HepG2 (cell line): Measurements from ENCODE around the gene CLIP2. TPM values are rescaled to one million over a fixed set of nuclear protein-coding genes. Genes with fewer than 3 reads are reported as not detected.
A peak's percentile ranks its signal among the peaks of the same experiment; 100 is the strongest.

Experiments used
- ELF1 ChIP-seq: sonication (generic); formaldehyde crosslinking; IDR thresholded peaks from 2 replicates; pipeline ENCODE4 v1.4.0; 2020; ENCODE audit warnings: missing genetic modification reagents
- FLYWCH1 ChIP-seq: sonication (generic); formaldehyde crosslinking; IDR thresholded peaks from 2 replicates; pipeline ENCODE4 v1.8.1; 2023; ENCODE audit warnings: mild to moderate bottlenecking, missing genetic modification reagents
- FOSL1 ChIP-seq: sonication (generic); formaldehyde crosslinking; IDR thresholded peaks from 2 replicates; pipeline ENCODE4 v1.9.0; 2021; ENCODE audit warnings: missing genetic modification reagents, borderline replicate concordance
- HMGXB3 ChIP-seq: sonication (generic); formaldehyde crosslinking; IDR thresholded peaks from 2 replicates; pipeline ENCODE4 v1.4.0; 2020; ENCODE audit warnings: missing genetic modification reagents, borderline replicate concordance
- KLF15 ChIP-seq: sonication (generic); formaldehyde crosslinking; IDR thresholded peaks from 2 replicates; pipeline ENCODE4 v1.8.1; 2023; ENCODE audit warnings: borderline replicate concordance, mild to moderate bottlenecking, inconsistent platforms, missing genetic modification reagents, mixed read lengths
- MEIS1 ChIP-seq: sonication (generic); formaldehyde crosslinking; IDR thresholded peaks from 2 replicates; pipeline ENCODE4 v1.9.0; 2021; ENCODE audit warnings: mild to moderate bottlenecking, missing genetic modification reagents, moderate library complexity, borderline replicate concordance
- NCOA1 ChIP-seq: sonication (generic); formaldehyde crosslinking; IDR thresholded peaks from 2 replicates; pipeline ENCODE4 v1.9.0; 2021; ENCODE audit warnings: missing genetic modification reagents
- NFKB2 ChIP-seq: sonication (generic); formaldehyde crosslinking; IDR thresholded peaks from 2 replicates; pipeline ENCODE4 v1.4.0; 2020; ENCODE audit warnings: missing genetic modification reagents, borderline replicate concordance
- RBFOX2 ChIP-seq: fragments of 200-400 bp; formaldehyde crosslinking; IDR thresholded peaks from 2 replicates; pipeline ENCODE4 v1.6.1; 2017; ENCODE audit warnings: low read depth, mild to moderate bottlenecking, low read length
- TEAD3 ChIP-seq: optimal IDR thresholded peaks from 2 replicates; pipeline ENCODE3; 2016; ENCODE audit warnings: borderline replicate concordance
- ZBTB26 ChIP-seq: IDR thresholded peaks from 2 replicates; pipeline ENCODE4 v1.6.1; 2016; ENCODE audit warnings: missing compliant biosample characterization, missing genetic modification reagents, borderline replicate concordance
- ZFP82 ChIP-seq: sonication (generic); formaldehyde crosslinking; IDR thresholded peaks from 2 replicates; pipeline ENCODE4 v1.5.1; 2020; ENCODE audit warnings: mild to moderate bottlenecking, missing genetic modification reagents, borderline replicate concordance
- ZNF10 ChIP-seq: sonication (generic); formaldehyde crosslinking; IDR thresholded peaks from 2 replicates; pipeline ENCODE4 v1.4.0; 2020; ENCODE audit warnings: mild to moderate bottlenecking, low read depth, missing genetic modification reagents, borderline replicate concordance
- ZNF20 ChIP-seq: sonication (generic); formaldehyde crosslinking; IDR thresholded peaks from 2 replicates; pipeline ENCODE4 v1.4.0; 2020; ENCODE audit warnings: mild to moderate bottlenecking, moderate library complexity, missing genetic modification reagents
- ZNF326 ChIP-seq: sonication (generic); formaldehyde crosslinking; IDR thresholded peaks from 2 replicates; pipeline ENCODE4 v1.4.0; 2020; ENCODE audit warnings: missing genetic modification reagents, borderline replicate concordance
- ZNF343 ChIP-seq: sonication (generic); formaldehyde crosslinking; IDR thresholded peaks from 2 replicates; pipeline ENCODE4 v1.4.0; 2020; ENCODE audit warnings: mild to moderate bottlenecking, missing genetic modification reagents
- ZNF432 ChIP-seq: sonication (generic); formaldehyde crosslinking; IDR thresholded peaks from 2 replicates; pipeline ENCODE4 v1.5.0; 2020; ENCODE audit warnings: missing genetic modification reagents, mild to moderate bottlenecking, borderline replicate concordance
- ZNF441 ChIP-seq: sonication (generic); formaldehyde crosslinking; IDR thresholded peaks from 2 replicates; pipeline ENCODE4 v1.7.0; 2021; ENCODE audit warnings: missing genetic modification reagents, borderline replicate concordance
- ZNF552 ChIP-seq: sonication (generic); formaldehyde crosslinking; IDR thresholded peaks from 2 replicates; pipeline ENCODE4 v1.9.0; 2022; ENCODE audit warnings: missing genetic modification reagents, mild to moderate bottlenecking, borderline replicate concordance
- ZNF761 ChIP-seq: sonication (generic); formaldehyde crosslinking; conservative IDR thresholded peaks from 2 replicates; pipeline ENCODE4 v1.4.0; 2020; ENCODE audit warnings: mild to moderate bottlenecking, missing genetic modification reagents
- polyA plus RNA-seq, 8 experiments: library from polyadenylated mRNA; depleted of rRNA in 3 of 8; stranded (reverse) in 7 of 8; unstranded in 1 of 8; fragments of >200 nt; fragmentation: Illumina TruSeq in 4 of 8; extraction: Trizol in 4 of 8; gene quantifications; 2 replicates each; pipeline versions ENCODE4 v1.2.1 to v1.2.3, GENCODE V29; 2011 to 2016; ENCODE audit warnings: low read depth in 4 of 8, missing spikeins in 1 of 8, mixed read lengths in 1 of 8; ENCODE audit not compliant: insufficient read depth in 1 of 8
- total RNA-seq, 5 experiments: library from RNA; depleted of rRNA; stranded (reverse); fragments of >200 nt; fragmentation: Illumina TruSeq; extraction: Trizol; gene quantifications; 2 replicates each; pipeline ENCODE4 v1.2.3, GENCODE V29; 2016; ENCODE audit warnings: low read depth in 1 of 5
- TF ChIP-seq, protein P1 (sequence below): sonication (generic); formaldehyde crosslinking; IDR thresholded peaks from 2 replicates; pipeline ENCODE4 v1.8.0; 2022; ENCODE audit warnings: missing genetic modification reagents, mild to moderate bottlenecking, borderline replicate concordance
- TF ChIP-seq, protein P2 (sequence below): sonication (generic); formaldehyde crosslinking; IDR thresholded peaks from 2 replicates; pipeline ENCODE4 v1.5.0; 2020; ENCODE audit warnings: missing genetic modification reagents, mild to moderate bottlenecking, borderline replicate concordance

The CLIP2 gene
- total and polyA plus RNA-seq, 2 of the 13 experiments (the other 11 are each of a cell fraction or from before 2014, with no cell fraction given) = 6.5 to 17.4 TPM

GRCh38 chr7:74417419-74417971 is 128.3 kb downstream of the CLIP2 start (continued):
- no peak for TF ChIP-seq NCOA1 (CRISPR knock-in tag)
- TF ChIP-seq FLYWCH1 (CRISPR knock-in tag) = no peak
- TF ChIP-seq ZNF552 (CRISPR knock-in tag) = no peak
- no peak for TF ChIP-seq ZNF326 (CRISPR knock-in tag)
- no peak for TF ChIP-seq FOSL1 (CRISPR knock-in tag)
- peak; percentile 67; the same call in 1 of the 2 replicates for TF ChIP-seq NFKB2 (CRISPR knock-in tag)
- no peak for TF ChIP-seq RBFOX2
- no peak for TF ChIP-seq ZNF20 (CRISPR knock-in tag)
- no peak for TF ChIP-seq ZNF343
- no peak; the same call in 1 of the 2 replicates for TF ChIP-seq MEIS1 (CRISPR knock-in tag)
- 0 out of 2 replicates have a peak, but pooled peaks have one; percentile 31 for TF ChIP-seq ZBTB26 (CRISPR knock-in tag)
- no peak for TF ChIP-seq ZFP82
- 0 out of 2 replicates have a peak, but pooled peaks have one; percentile 33 for TF ChIP-seq HMGXB3 (CRISPR knock-in tag)
- TF ChIP-seq, protein P1, sequence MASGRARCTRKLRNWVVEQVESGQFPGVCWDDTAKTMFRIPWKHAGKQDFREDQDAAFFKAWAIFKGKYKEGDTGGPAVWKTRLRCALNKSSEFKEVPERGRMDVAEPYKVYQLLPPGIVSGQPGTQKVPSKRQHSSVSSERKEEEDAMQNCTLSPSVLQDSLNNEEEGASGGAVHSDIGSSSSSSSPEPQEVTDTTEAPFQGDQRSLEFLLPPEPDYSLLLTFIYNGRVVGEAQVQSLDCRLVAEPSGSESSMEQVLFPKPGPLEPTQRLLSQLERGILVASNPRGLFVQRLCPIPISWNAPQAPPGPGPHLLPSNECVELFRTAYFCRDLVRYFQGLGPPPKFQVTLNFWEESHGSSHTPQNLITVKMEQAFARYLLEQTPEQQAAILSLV (CRISPR knock-in tag) = peak; percentile 44; the same call in 1 of the 2 replicates
- TF ChIP-seq ELF1 = no peak
- no peak for TF ChIP-seq ZNF10
- TF ChIP-seq ZNF761 (CRISPR knock-in tag) = no peak
- TF ChIP-seq, protein P2, sequence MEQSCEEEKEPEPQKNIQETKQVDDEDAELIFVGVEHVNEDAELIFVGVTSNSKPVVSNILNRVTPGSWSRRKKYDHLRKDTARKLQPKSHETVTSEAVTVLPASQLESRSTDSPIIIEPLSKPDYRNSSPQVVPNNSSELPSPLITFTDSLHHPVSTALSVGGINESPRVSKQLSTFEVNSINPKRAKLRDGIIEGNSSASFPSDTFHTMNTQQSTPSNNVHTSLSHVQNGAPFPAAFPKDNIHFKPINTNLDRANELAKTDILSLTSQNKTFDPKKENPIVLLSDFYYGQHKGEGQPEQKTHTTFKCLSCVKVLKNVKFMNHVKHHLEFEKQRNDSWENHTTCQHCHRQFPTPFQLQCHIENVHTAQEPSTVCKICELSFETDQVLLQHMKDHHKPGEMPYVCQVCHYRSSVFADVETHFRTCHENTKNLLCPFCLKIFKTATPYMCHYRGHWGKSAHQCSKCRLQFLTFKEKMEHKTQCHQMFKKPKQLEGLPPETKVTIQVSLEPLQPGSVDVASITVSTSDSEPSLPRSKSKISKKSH = peak; percentile 71; the same call in 1 of the 2 replicates
- TF ChIP-seq ZNF432 = no peak
- peak; percentile 41 for TF ChIP-seq TEAD3
- TF ChIP-seq KLF15 = no peak
- TF ChIP-seq ZNF441 = no peak
